Erythroblast (primary cell): ENCODE measurements around the gene GALNT18.
A peak's percentile ranks its signal among the peaks of the same experiment; 100 is the strongest.

Experiments
- DNase-seq, 2 experiments: peaks; one replicate each; lab custom pipeline; 2025; lab: John Stamatoyannopoulos, UW
- GATA1 ChIP-seq: IDR thresholded peaks from 2 replicates; pipeline ENCODE4 v1.6.1; 2011; ENCODE audit warnings: low read depth, mild to moderate bottlenecking, control low read depth, low read length, moderate library complexity
- POLR2A ChIP-seq: IDR thresholded peaks from 2 replicates; pipeline ENCODE4 v1.6.1; 2011; ENCODE audit warnings: mild to moderate bottlenecking, low read length

GALNT18 gene

DNA sequence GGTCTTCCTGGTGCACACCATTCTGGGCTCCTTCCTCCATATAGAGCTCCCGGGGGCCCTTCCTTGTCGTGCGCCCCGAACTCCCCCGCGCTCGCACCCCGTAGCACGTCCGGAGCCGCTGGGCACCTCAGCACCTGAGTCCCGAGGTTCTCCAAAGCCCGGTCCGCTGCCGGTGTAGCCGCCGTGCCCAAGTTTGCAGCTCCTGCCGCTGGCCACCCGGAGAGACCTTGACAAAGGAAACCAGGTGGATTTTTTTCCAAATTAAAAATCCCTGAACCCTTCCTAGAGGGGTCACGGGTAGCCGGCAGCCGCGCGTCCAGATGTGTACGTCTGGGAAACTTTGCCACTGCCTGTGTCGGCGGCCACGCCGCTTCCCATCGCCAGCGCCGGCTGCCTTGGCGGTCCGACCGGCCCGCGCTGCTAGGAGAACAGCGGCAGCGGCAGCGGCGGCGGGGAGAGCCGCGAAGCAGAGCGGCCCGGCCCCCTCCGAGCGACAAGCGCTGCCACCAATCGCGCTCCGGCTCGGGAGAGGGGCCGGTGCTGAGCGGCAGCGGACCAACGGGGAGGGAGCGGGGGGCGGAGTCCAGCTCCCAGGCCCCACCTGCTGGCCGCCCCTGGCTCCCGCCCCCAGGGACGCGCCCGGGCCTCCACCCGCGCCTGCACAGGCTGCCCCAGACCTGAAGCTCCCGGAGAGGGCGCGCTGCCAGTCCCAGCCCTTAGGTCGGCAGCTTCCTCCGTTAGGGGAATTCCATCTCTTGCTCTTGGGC, at the start of gene GALNT18:
Gene GALNT18, minus strand, starts transcription at position 433 of the 767 bp plus-strand sequence.
- DNase-seq, result peak; percentile 88 to 90

DNA sequence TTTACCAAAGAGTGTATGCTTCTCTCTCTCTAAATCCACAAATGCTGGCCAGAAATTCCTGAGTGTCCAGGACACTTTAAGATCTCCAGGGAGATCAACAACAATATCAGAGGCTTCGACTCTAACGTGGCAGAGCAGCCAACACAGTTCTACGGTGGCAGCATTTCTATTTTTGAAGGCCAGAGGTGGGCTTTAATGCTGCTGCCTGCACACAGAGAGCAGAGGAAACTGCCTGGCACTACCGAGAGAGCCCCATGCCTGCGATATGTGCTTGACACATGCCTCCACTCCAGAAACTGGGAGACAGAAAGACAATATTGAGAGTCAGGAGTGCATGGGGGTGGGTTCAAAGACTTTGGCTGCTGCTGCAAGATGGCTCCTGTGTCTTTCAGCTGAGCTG, 48.8 kb upstream of the GALNT18 start:
- TF ChIP-seq POLR2A (no peak), GATA1 (no peak)

More for the DNA sequence above, at the start of gene GALNT18:
- TF ChIP-seq POLR2A (no peak), GATA1 (no peak)

DNA sequence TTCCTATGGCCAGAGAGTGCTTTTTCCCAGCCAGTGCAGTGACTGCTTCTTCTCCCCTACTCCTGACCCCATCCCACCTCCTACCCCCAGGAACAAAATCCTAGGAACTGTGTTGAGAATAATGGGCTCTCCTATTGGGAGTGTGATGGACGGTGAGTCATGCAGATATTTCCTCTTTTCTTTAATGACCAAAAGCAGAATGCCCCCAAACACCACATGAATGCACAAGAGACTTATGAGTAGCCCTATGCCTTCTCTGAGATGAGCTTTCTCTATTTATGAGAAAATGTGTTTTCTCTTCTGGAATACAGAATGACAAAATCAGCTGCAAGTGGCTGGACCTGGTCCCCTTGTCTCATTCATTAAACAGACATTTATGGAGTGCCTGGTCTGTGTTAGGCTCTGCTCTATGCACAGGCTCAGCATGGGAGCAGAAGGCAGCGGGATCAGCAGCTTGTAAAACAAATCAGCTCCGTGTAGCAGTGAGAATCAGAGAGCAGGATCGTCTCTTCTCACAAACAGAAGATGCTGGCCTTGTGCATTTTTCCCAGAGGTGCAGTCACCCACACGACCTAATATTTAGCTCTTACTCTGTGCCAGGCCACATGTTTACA, 47.5 kb upstream of the GALNT18 start:
- no peak for DNase-seq
- TF ChIP-seq GATA1 (no peak), POLR2A (no peak)

More for the DNA sequence above, 48.8 kb upstream of the GALNT18 start:
- no peak for DNase-seq

DNA sequence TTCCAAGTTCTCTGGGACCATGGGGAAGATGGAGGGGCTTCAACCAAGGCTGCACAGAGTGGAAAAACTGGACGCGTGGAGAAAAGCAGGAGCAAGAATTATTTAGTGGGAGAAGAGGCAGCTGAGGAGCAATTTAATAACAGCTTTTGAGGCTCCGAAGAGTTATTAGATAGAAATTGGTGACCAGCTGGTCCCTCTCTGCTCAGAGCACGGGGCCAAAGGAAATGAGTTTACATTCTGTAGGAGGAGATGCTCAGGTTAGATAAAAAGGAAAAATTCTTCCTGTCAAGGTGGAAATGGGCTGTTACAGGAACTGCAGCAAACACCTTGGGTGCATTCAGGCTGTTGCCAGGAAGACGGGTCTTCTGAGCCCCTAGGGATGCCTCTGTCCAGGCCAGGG, 47.0 kb upstream of the GALNT18 start:
- no peak for TF ChIP-seq GATA1
- TF ChIP-seq POLR2A, result no peak

DNA sequence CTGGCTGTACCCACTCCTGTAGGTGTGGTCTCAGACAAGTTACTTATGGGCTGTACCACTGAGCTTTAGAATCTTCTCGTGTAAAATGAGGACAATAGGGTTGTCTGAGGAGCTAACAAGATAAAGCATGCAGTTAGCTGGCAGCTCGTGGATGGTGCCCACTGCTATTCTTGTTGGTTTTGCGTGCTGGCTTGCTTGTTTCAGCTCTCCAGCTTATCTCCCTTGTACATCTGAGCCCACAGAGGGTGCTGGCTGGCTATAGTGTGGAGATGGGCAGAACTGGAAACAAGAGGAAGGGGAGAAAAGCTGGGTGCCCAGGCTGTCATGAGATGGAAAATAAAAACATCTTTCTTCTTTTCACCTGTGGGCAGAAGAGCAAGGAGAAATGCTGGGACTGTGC, 46.5 kb upstream of the GALNT18 start:
- TF ChIP-seq POLR2A (no peak), GATA1 (no peak)
- DNase-seq, result no peak

More for the DNA sequence above, 47.0 kb upstream of the GALNT18 start:
- DNase-seq, result no peak

DNA sequence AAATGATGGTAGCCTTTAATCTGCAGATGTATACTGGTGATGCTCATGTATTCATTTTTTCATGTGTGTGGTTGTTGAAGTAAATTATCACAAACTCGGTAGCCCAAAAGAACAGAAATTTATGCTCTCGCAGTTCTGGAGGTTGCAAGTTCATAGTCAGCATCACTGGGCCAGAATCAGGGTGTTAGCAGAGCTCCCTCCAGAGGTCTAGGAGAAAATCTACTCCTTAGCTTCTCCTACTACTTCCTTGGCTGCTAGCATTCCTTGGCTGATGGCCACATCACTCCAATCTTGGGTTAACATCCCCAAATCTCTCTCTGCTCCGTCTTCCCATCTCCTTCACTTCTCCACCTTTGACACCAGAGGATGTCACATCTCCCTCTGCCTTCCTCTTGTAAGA, 45.3 kb upstream of the GALNT18 start:
- no peak for TF ChIP-seq POLR2A
- TF ChIP-seq GATA1, result no peak
- peak in 1 of 2 experiments; percentile 4 for DNase-seq

DNA sequence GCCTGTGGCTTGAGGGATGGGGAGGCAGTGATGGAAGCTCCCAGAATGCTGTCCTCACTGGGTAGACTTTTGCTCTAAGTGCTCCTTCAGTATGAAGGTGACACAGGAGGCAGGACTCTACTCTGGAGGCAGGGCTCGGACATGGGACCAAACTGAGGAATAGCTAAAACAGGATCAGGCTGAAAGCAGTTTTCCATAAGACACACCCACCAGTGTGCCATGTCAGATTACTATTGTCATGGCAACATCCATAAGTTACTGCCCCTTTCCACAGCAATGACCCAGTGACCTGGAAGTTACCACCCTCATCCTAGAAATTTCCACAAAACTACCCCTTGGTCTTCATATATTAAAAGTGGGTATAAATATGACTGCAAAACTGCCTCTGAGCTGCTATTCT, 43.6 kb upstream of the GALNT18 start:
- no peak for DNase-seq

DNA sequence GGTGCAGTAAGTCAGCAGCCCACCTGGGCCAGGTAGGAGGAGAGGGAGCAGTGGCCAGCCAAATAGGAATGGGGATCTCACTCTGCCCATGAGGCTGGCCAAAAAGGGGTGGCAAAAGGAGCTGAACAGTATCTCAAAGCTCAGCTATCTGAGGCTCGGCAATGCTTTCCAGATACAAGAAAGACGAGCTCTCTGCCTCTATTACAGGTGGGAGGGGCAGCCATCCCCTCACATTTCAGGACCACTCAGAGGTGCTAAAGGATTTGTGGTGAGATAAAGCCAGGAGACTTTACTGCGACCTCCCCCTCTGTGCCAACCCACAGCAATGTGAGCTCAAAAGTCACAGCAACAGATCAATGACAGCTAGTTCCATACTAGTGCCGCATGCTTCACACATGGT, 42.1 kb upstream of the GALNT18 start:
- TF ChIP-seq GATA1, result no peak
- DNase-seq, result no peak

More for the DNA sequence above, 43.6 kb upstream of the GALNT18 start:
- TF ChIP-seq GATA1 (no peak), POLR2A (no peak)

DNA sequence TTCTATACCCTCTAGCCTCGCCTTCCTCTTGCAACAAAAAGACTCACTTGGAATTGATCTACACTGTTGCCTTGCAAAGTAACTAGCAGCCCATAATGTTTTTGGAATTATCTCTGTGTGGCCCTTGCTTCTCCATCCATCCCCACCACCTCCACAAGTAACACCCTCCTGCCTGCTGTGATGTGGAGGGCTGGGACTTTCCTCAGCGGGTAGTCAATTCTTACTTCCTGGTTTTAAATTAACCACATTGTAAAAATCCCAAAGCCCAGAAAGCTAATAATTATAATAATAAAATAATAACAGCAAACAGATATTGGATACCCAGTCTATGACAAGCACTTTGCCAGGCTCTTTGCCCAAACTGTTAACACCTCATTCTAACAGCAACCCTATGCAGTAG, 40.8 kb upstream of the GALNT18 start:
- TF ChIP-seq POLR2A, result no peak
- no peak for TF ChIP-seq GATA1
- DNase-seq, result no peak

DNA sequence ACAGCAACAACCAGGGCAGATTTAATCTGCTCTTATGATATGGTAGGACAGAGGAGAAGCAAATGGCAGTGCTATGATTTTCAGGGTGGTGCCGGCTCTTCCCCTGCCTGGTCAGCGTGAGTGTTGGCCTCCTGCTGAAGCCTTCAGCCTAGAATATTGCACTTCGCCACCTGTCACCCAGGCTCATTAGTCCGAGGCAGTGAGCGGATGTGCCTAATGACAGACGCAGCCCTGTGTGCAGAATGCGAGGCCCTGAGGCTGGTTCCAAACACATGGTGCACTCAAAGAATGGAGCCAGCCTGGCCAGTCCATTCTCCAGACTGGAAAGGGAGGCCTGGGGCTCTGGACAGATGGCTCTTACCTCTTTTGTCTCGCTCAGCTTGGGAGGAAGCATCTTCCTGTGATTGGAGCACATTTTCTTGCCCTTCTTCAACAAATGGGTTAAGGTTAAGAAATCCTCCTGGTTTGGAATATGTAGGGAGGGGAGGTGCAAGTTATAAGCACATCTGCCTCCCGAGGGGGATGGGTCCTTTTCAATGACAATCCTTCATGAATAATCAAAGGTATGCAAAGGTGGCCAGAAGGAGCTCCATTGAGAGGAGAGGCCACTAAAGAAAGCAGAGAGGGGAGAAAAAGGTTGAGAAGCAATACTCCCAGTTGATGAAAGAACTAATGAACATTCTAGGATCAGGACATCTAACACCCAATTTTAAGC, 39.7 kb upstream of the GALNT18 start:
- DNase-seq, result no peak
- no peak for TF ChIP-seq POLR2A
- no peak for TF ChIP-seq GATA1

DNA sequence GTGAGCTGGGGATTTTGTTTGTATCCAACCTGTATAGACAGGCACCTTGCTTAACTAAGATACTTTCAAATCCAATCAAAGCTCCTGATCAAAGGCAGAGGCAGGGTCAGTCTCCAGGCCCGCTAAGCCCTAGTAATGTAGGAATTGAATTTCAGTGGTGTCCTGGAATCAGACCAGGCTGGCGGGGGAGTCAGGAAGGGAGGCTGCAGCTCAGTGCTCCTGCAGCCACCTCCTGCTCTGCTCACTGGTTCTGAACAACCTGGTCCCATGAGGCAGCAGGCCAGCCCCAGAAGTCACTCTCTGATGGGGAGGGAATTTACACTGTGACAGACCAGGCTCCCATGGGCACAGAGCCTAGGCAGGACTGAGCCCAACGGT, 38.5 kb upstream of the GALNT18 start:
- TF ChIP-seq POLR2A, result no peak
- TF ChIP-seq GATA1, result no peak
- no peak for DNase-seq

DNA sequence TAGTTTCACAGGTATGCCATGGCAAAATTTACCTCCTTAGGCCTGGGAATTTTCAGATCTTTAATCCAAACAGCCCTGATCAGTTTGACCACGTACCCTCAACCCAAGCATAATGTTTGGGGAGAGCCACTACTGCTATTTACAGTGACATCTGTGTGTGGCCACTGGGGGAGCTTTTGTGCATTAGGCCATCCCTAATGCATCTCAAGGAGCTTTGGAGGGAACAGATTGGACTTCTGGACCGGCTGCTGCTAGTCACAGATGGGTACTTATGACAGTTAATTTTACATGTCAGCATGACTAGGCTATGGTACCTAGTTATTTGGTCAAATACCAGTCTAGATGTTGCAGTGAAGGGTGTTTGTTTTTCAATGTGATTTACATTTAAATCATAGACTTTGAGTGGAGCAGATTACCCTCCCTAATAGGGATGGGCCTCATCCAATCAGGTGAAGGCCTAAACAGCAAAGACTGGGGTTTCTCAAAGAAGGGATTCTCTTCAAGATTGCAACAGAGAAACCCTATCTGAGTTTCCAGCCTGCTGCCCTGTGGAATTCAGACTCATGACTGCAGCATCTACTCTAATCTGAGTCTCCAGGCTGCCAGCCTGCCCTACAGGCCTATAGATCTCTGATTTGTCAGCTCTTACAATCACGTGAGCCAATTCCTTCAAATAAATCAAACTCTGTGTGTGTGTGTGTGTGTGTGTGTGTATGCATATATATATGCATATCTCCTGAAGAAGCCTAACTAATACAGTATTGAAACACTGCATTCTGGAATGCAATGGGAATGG, 38.0 kb upstream of the GALNT18 start:
- TF ChIP-seq GATA1, result no peak
- no peak for TF ChIP-seq POLR2A
- DNase-seq, result no peak

DNA sequence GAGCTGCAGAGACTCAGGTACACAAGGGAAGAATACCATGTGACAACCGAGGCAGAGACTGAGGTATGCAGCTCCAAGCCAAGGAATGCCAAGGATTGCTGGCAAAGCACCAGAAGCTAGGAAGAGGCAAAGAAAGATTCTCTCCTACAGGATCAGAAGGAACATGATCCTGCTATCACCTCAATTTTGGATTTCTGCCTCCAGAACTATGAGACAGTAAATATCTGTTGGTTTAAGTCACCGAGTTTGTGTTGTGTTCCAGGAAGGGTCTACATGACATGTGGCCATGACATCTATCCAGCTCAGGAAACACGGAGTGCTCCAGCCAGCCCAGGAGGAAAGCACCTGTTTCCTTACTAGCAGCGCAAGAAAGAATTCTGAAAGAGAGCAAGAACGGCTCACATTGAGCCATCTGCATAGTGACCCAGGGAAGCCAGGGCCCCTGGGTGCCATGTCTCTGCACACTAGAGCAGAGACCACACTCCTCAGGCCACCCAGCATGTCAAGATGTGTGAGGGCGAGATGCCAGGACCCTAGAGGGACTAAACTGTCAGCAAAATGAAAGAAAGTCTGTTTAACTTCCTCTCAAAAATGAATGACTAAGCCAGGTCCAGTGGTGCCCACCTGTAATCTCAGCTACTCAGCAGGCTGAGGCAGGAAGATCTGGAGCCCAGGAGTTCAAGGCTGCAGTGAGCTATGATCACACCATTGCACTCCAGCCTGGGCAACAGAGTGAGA, 35.6 kb upstream of the GALNT18 start:
- no peak for DNase-seq
- TF ChIP-seq GATA1 (no peak), POLR2A (no peak)
